Loucy (cell line): ENCODE measurements around the gene SPRED2.

Experiments used
- H2AFZ ChIP-seq: fragments of 200-600 bp; sonication (generic); 2 replicates; pipeline ENCODE4 v1.6.0; 2016; ENCODE audit warnings: antibody characterized with exemption, mild to moderate bottlenecking, low read length, moderate library complexity
- H3F3A ChIP-seq: fragments of 200-600 bp; 2 replicates; pipeline ENCODE4 v1.6.0; 2016; ENCODE audit warnings: antibody characterized with exemption, low read depth, mild to moderate bottlenecking
- H3K27me3 ChIP-seq: fragments of 200-600 bp; sonication (generic); 2 replicates; pipeline ENCODE4 v1.6.1; 2014; ENCODE audit warnings: low read length, mild to moderate bottlenecking; ENCODE audit not compliant: insufficient read depth, poor library complexity, severe bottlenecking
- H3K36me3 ChIP-seq: fragments of 200-600 bp; sonication (generic); 2 replicates; pipeline ENCODE4 v1.6.1; 2016; ENCODE audit warnings: low read length; ENCODE audit not compliant: insufficient read depth
- H3K4me1 ChIP-seq: fragments of 200-600 bp; sonication (generic); 2 replicates; pipeline ENCODE4 v1.5.1; 2014; ENCODE audit warnings: low read length, mild to moderate bottlenecking; ENCODE audit not compliant: insufficient read depth, poor library complexity, severe bottlenecking
- H3K4me2 ChIP-seq: fragments of 200-600 bp; sonication (generic); 2 replicates; pipeline ENCODE4 v1.6.0; 2014; ENCODE audit warnings: antibody characterized with exemption, low read length, low read depth, mild to moderate bottlenecking; ENCODE audit not compliant: poor library complexity, severe bottlenecking
- H3K4me3 ChIP-seq: fragments of 200-600 bp; sonication (generic); 2 replicates; pipeline ENCODE4 v1.5.1; 2014; ENCODE audit warnings: low read length, mild to moderate bottlenecking, mixed read lengths; ENCODE audit not compliant: poor library complexity, severe bottlenecking
- H3K79me2 ChIP-seq: fragments of 200-600 bp; sonication (generic); 2 replicates; pipeline ENCODE4 v1.6.1; 2014; ENCODE audit warnings: low read length; ENCODE audit not compliant: insufficient read depth
- H3K9ac ChIP-seq: fragments of 200-600 bp; sonication (generic); 2 replicates; pipeline ENCODE4 v1.6.0; 2014; ENCODE audit warnings: mild to moderate bottlenecking, low read depth, low read length, moderate library complexity; ENCODE audit not compliant: poor library complexity, severe bottlenecking
- H3K9me2 ChIP-seq: fragments of 200-600 bp; sonication (generic); replicated peaks from 2 replicates; pipeline ENCODE4 v1.6.1; 2016; ENCODE audit warnings: low read depth, low read length, mixed read lengths
- H3K9me3 ChIP-seq: fragments of 200-600 bp; sonication (generic); 2 replicates; pipeline ENCODE4 v1.6.1; 2014; ENCODE audit warnings: mild to moderate bottlenecking, antibody characterized with exemption, low read length, low read depth; ENCODE audit not compliant: insufficient read depth
- H4K20me1 ChIP-seq: fragments of 200-600 bp; sonication (generic); 2 replicates; pipeline ENCODE4 v1.6.0; 2014; ENCODE audit warnings: antibody characterized with exemption, low read length, mild to moderate bottlenecking; ENCODE audit not compliant: insufficient read depth, poor library complexity, severe bottlenecking
- CTCF ChIP-seq: fragments of 200-600 bp; sonication (generic); conservative IDR thresholded peaks from 2 replicates; pipeline ENCODE4 v1.5.1; 2014; ENCODE audit warnings: mild to moderate bottlenecking, antibody characterized with exemption, low read length
- EZH2phosphoT487 ChIP-seq: fragments of 200-600 bp; IDR thresholded peaks from 2 replicates; pipeline ENCODE4 v1.6.1; 2018; ENCODE audit warnings: antibody characterized with exemption, mild to moderate bottlenecking, moderate library complexity, borderline replicate concordance

The SPRED2 gene

GRCh38 chr2:65429786-65430602, 2.4 kb downstream of the SPRED2 start:
- Histone ChIP-seq H4K20me1 (peaks cover 18% of the 10 kb centered on the region), H3K79me2 (peaks cover 49% of the 10 kb centered on the region), H3K4me1 (peaks cover 5% of the 10 kb centered on the region)

GRCh38 chr2:65427532-65427931, 4.9 kb downstream of the SPRED2 start:
- H3K79me2 ChIP-seq = peaks cover 65% of the 10 kb centered on the region
- TF ChIP-seq CTCF = no peak
- no peak for TF ChIP-seq EZH2phosphoT487
- peaks cover 18% of the 10 kb centered on the region for H4K20me1 ChIP-seq

More at GRCh38 chr2:65429786-65430602, 2.4 kb downstream of the SPRED2 start:
- H3F3A ChIP-seq = peaks cover 4% of the 10 kb centered on the region; the same call in 1 of the 2 replicates
- H2AFZ ChIP-seq = peak overlapping the region; percentile 23; the same call in 1 of the 2 replicates
- H3K9me2 ChIP-seq = no peaks in the 10 kb centered on the region
- peak overlapping the region; percentile 81 for H3K4me3 ChIP-seq
- no peaks in the 10 kb centered on the region for H3K27me3 ChIP-seq
- H3K9me3 ChIP-seq = no peaks in the 10 kb centered on the region
- TF ChIP-seq EZH2phosphoT487 = no peak
- TF ChIP-seq CTCF = no peak
- no peaks in the 10 kb centered on the region for H3K36me3 ChIP-seq
- H3K4me2 ChIP-seq = peak overlapping the region; percentile 74
- no peak overlapping the region for H3K9ac ChIP-seq

GRCh38 chr2:65425276-65425675, 7.1 kb downstream of the SPRED2 start:
- Histone ChIP-seq H3F3A (no peaks in the 10 kb centered on the region), H3K4me1 (peaks cover 18% of the 10 kb centered on the region), H3K4me2 (no peak overlapping the region), H3K4me3 (no peak overlapping the region), H3K9me3 (no peaks in the 10 kb centered on the region), H3K9me2 (no peaks in the 10 kb centered on the region), H3K79me2 (peaks cover 75% of the 10 kb centered on the region), H3K27me3 (no peaks in the 10 kb centered on the region), H3K9ac (no peak overlapping the region), H2AFZ (no peak overlapping the region), H4K20me1 (peaks cover 17% of the 10 kb centered on the region), H3K36me3 (no peaks in the 10 kb centered on the region)
- TF ChIP-seq EZH2phosphoT487 = no peak
- no peak for TF ChIP-seq CTCF

More at GRCh38 chr2:65427532-65427931, 4.9 kb downstream of the SPRED2 start:
- H2AFZ ChIP-seq = no peak overlapping the region
- no peaks in the 10 kb centered on the region for H3K27me3 ChIP-seq
- H3F3A ChIP-seq = peaks cover 4% of the 10 kb centered on the region; the same call in 1 of the 2 replicates
- H3K4me2 ChIP-seq = no peak overlapping the region
- no peaks in the 10 kb centered on the region for H3K9me3 ChIP-seq
- no peaks in the 10 kb centered on the region for H3K36me3 ChIP-seq
- H3K4me1 ChIP-seq = peaks cover 3% of the 10 kb centered on the region
- H3K4me3 ChIP-seq = no peak overlapping the region
- H3K9me2 ChIP-seq = no peaks in the 10 kb centered on the region
- no peak overlapping the region for H3K9ac ChIP-seq
